Effector memory CD8-positive, alpha-beta T cell (primary cell): ENCODE measurements around the gene ZNF592.
A peak's percentile ranks its signal among the peaks of the same experiment; 100 is the strongest.

Source experiments
- ATAC-seq: fragments of 150-1000 bp; cut with Tn5 transposase; replicated peaks from 2 replicates; pipeline ENCODE4 v1.10.0; 2021; ENCODE audit warnings: mild to moderate bottlenecking, moderate library complexity
- DNase-seq, 3 experiments: peaks; one replicate each; pipeline ENCODE4 v3.0.0; 2021
- H3K27ac Mint-ChIP-seq, 2 donors: one replicate each; pipeline ENCODE4 v1.8.0; 2022; ENCODE audit warnings: mild to moderate bottlenecking in 2 of 2, mixed read lengths in 2 of 2, moderate library complexity in 2 of 2
- H3K27me3 Mint-ChIP-seq, 2 donors: one replicate each; pipeline ENCODE4 v1.8.0; 2022; ENCODE audit warnings: mixed read lengths in 2 of 2
- H3K36me3 Mint-ChIP-seq: one replicate; pipeline ENCODE4 v1.8.0; 2022; ENCODE audit warnings: mild to moderate bottlenecking, moderate library complexity, mixed read lengths; ENCODE audit not compliant: insufficient read depth
- H3K4me1 Mint-ChIP-seq, 2 donors: one replicate each; pipeline ENCODE4 v1.8.0; 2022; ENCODE audit warnings: low read depth in 2 of 2, mixed read lengths in 2 of 2
- H3K4me3 Mint-ChIP-seq, 2 donors: one replicate each; pipeline ENCODE4 v1.8.0; 2022; ENCODE audit warnings: mild to moderate bottlenecking in 2 of 2, mixed read lengths in 2 of 2, moderate library complexity in 2 of 2
- H3K9me3 Mint-ChIP-seq, 2 donors: one replicate each; pipeline ENCODE4 v1.8.0; 2022; ENCODE audit warnings: mixed read lengths in 2 of 2

Gene ZNF592

GRCh38 chr15:84793431-84794161, 45.2 kb downstream of the ZNF592 start:
- H3K9me3 Mint-ChIP-seq: no peaks in the 10 kb centered on the region
- H3K36me3 Mint-ChIP-seq: peaks cover 40% of the 10 kb centered on the region

GRCh38 chr15:84794162-84794547, 45.8 kb downstream of the ZNF592 start:
- Mint-ChIP-seq H3K27me3 (no peaks in the 10 kb centered on the region), H3K27ac (no peak overlapping the region), H3K4me3 (no peak overlapping the region), H3K36me3 (peaks cover 46% of the 10 kb centered on the region), H3K4me1 (peaks cover 6 to 8% of the 10 kb centered on the region in 2 donors), H3K9me3 (no peaks in the 10 kb centered on the region)
- ATAC-seq: no peak
- DNase-seq: no peak

More at GRCh38 chr15:84793431-84794161, 45.2 kb downstream of the ZNF592 start:
- ATAC-seq (no peak), DNase-seq (no peak)
- Mint-ChIP-seq H3K4me3 (no peak overlapping the region), H3K4me1 (peaks cover 7 to 10% of the 10 kb centered on the region in 2 donors), H3K27me3 (no peaks in the 10 kb centered on the region), H3K27ac (no peak overlapping the region)

- H3K27ac Mint-ChIP-seq: no peak overlapping the region
- H3K27me3 Mint-ChIP-seq: no peaks in the 10 kb centered on the region
- peaks cover 6 to 8% of the 10 kb centered on the region in 2 donors for H3K4me1 Mint-ChIP-seq
- peaks cover 54% of the 10 kb centered on the region for H3K36me3 Mint-ChIP-seq
- H3K4me3 Mint-ChIP-seq: no peak overlapping the region
- DNase-seq (no peak), ATAC-seq (no peak)
- H3K9me3 Mint-ChIP-seq: no peaks in the 10 kb centered on the region
Observed at GRCh38 chr15:84795186-84795585, 46.8 kb downstream of the ZNF592 start.

- no peaks in the 10 kb centered on the region for H3K27me3 Mint-ChIP-seq
Observed at GRCh38 chr15:84797212-84797611, 48.8 kb downstream of the ZNF592 start.

GRCh38 chr15:84797801-84798200, 49.4 kb downstream of the ZNF592 start:
- Mint-ChIP-seq H3K27ac (peak overlapping the region; percentile 28 to 46), H3K9me3 (no peaks in the 10 kb centered on the region), H3K4me3 (no peak overlapping the region), H3K4me1 (peaks cover 0 to 4% of the 10 kb centered on the region in 2 donors), H3K27me3 (no peaks in the 10 kb centered on the region), H3K36me3 (peaks cover 51% of the 10 kb centered on the region)
- DNase-seq (no peak), ATAC-seq (no peak)

More at GRCh38 chr15:84797212-84797611, 48.8 kb downstream of the ZNF592 start:
- no peak overlapping the region for H3K27ac Mint-ChIP-seq
- H3K4me3 Mint-ChIP-seq: no peak overlapping the region
- peaks cover 52% of the 10 kb centered on the region for H3K36me3 Mint-ChIP-seq
- peaks cover 3 to 4% of the 10 kb centered on the region in 2 donors for H3K4me1 Mint-ChIP-seq
- ATAC-seq (no peak), DNase-seq (no peak)
- H3K9me3 Mint-ChIP-seq: no peaks in the 10 kb centered on the region

- ATAC-seq (no peak), DNase-seq (no peak)
- no peaks in the 10 kb centered on the region for H3K27me3 Mint-ChIP-seq
- no peak overlapping the region for H3K4me3 Mint-ChIP-seq
- H3K36me3 Mint-ChIP-seq: peaks cover 51% of the 10 kb centered on the region
- no peak overlapping the region for H3K27ac Mint-ChIP-seq
- no peaks in the 10 kb centered on the region for H3K9me3 Mint-ChIP-seq
- peaks cover 0 to 4% of the 10 kb centered on the region in 2 donors for H3K4me1 Mint-ChIP-seq
Observed at GRCh38 chr15:84798436-84798946, 50.1 kb downstream of the ZNF592 start.

GRCh38 chr15:84799511-84800187, 51.3 kb downstream of the ZNF592 start:
- H3K36me3 Mint-ChIP-seq: peaks cover 46% of the 10 kb centered on the region

GRCh38 chr15:84800365-84800806, 52.0 kb downstream of the ZNF592 start:
- no peaks in the 10 kb centered on the region for H3K27me3 Mint-ChIP-seq
- no peak overlapping the region for H3K4me3 Mint-ChIP-seq
- peaks cover 44% of the 10 kb centered on the region for H3K36me3 Mint-ChIP-seq
- ATAC-seq (no peak), DNase-seq (no peak)
- no peaks in the 10 kb centered on the region for H3K9me3 Mint-ChIP-seq
- H3K27ac Mint-ChIP-seq: peak overlapping the region in 1 of 2 donors; percentile 11
- peaks cover 0 to 2% of the 10 kb centered on the region in 2 donors for H3K4me1 Mint-ChIP-seq

More at GRCh38 chr15:84799511-84800187, 51.3 kb downstream of the ZNF592 start:
- Mint-ChIP-seq H3K4me3 (no peak overlapping the region), H3K4me1 (peaks cover 0 to 2% of the 10 kb centered on the region in 2 donors), H3K27me3 (no peaks in the 10 kb centered on the region), H3K9me3 (no peaks in the 10 kb centered on the region), H3K27ac (no peak overlapping the region)
- ATAC-seq: no peak
- DNase-seq: no peak

GRCh38 chr15:84804005-84804900, 55.9 kb downstream of the ZNF592 start:
- DNase-seq: no peak
- H3K4me3 Mint-ChIP-seq: no peak overlapping the region
- ATAC-seq: no peak
- peaks cover 33% of the 10 kb centered on the region for H3K36me3 Mint-ChIP-seq
- H3K9me3 Mint-ChIP-seq: no peaks in the 10 kb centered on the region
- H3K27ac Mint-ChIP-seq: peak overlapping the region in 1 of 2 donors; percentile 41
- no peaks in the 10 kb centered on the region for H3K27me3 Mint-ChIP-seq
- peaks cover 3 to 4% of the 10 kb centered on the region in 2 donors for H3K4me1 Mint-ChIP-seq

- DNase-seq (no peak), ATAC-seq (no peak)
- H3K4me3 Mint-ChIP-seq: no peak overlapping the region
- H3K9me3 Mint-ChIP-seq: no peaks in the 10 kb centered on the region
- H3K4me1 Mint-ChIP-seq: peaks cover 3 to 6% of the 10 kb centered on the region in 2 donors
- H3K27me3 Mint-ChIP-seq: no peaks in the 10 kb centered on the region
- peaks cover 25% of the 10 kb centered on the region for H3K36me3 Mint-ChIP-seq
- H3K27ac Mint-ChIP-seq: no peak overlapping the region
Observed at GRCh38 chr15:84805221-84805620, 56.8 kb downstream of the ZNF592 start.

GRCh38 chr15:84807228-84807627, 58.8 kb downstream of the ZNF592 start:
- H3K27ac Mint-ChIP-seq: no peak overlapping the region
- no peak overlapping the region for H3K4me3 Mint-ChIP-seq
- no peak for ATAC-seq

GRCh38 chr15:84810073-84810840, 61.9 kb downstream of the ZNF592 start:
- Mint-ChIP-seq H3K4me3 (no peak overlapping the region), H3K4me1 (peaks cover 5 to 7% of the 10 kb centered on the region in 2 donors), H3K9me3 (no peaks in the 10 kb centered on the region), H3K27me3 (peaks cover 0 to 4% of the 10 kb centered on the region in 2 donors), H3K27ac (peak overlapping the region in 1 of 2 donors; percentile 52), H3K36me3 (peaks cover 6% of the 10 kb centered on the region)
- DNase-seq: no peak
- no peak for ATAC-seq

More at GRCh38 chr15:84807228-84807627, 58.8 kb downstream of the ZNF592 start:
- H3K36me3 Mint-ChIP-seq: peaks cover 14% of the 10 kb centered on the region
- DNase-seq: no peak
- H3K4me1 Mint-ChIP-seq: peaks cover 7% of the 10 kb centered on the region in 2 donors
- H3K27me3 Mint-ChIP-seq: no peaks in the 10 kb centered on the region
- no peaks in the 10 kb centered on the region for H3K9me3 Mint-ChIP-seq
